Loucy (cell line): ENCODE results near the gene TPM4.

Source experiments
- H2AFZ ChIP-seq: fragments of 200-600 bp; sonication (generic); 2 replicates; pipeline ENCODE4 v1.6.0; 2016; ENCODE audit warnings: antibody characterized with exemption, mild to moderate bottlenecking, low read length, moderate library complexity
- H3F3A ChIP-seq: fragments of 200-600 bp; 2 replicates; pipeline ENCODE4 v1.6.0; 2016; ENCODE audit warnings: antibody characterized with exemption, low read depth, mild to moderate bottlenecking
- H3K27me3 ChIP-seq: fragments of 200-600 bp; sonication (generic); 2 replicates; pipeline ENCODE4 v1.6.1; 2014; ENCODE audit warnings: low read length, mild to moderate bottlenecking; ENCODE audit not compliant: insufficient read depth, poor library complexity, severe bottlenecking
- H3K36me3 ChIP-seq: fragments of 200-600 bp; sonication (generic); 2 replicates; pipeline ENCODE4 v1.6.1; 2016; ENCODE audit warnings: low read length; ENCODE audit not compliant: insufficient read depth
- H3K4me1 ChIP-seq: fragments of 200-600 bp; sonication (generic); 2 replicates; pipeline ENCODE4 v1.5.1; 2014; ENCODE audit warnings: low read length, mild to moderate bottlenecking; ENCODE audit not compliant: insufficient read depth, poor library complexity, severe bottlenecking
- H3K4me2 ChIP-seq: fragments of 200-600 bp; sonication (generic); 2 replicates; pipeline ENCODE4 v1.6.0; 2014; ENCODE audit warnings: antibody characterized with exemption, low read length, low read depth, mild to moderate bottlenecking; ENCODE audit not compliant: poor library complexity, severe bottlenecking
- H3K4me3 ChIP-seq: fragments of 200-600 bp; sonication (generic); 2 replicates; pipeline ENCODE4 v1.5.1; 2014; ENCODE audit warnings: low read length, mild to moderate bottlenecking, mixed read lengths; ENCODE audit not compliant: poor library complexity, severe bottlenecking
- H3K79me2 ChIP-seq: fragments of 200-600 bp; sonication (generic); 2 replicates; pipeline ENCODE4 v1.6.1; 2014; ENCODE audit warnings: low read length; ENCODE audit not compliant: insufficient read depth
- H3K9ac ChIP-seq: fragments of 200-600 bp; sonication (generic); 2 replicates; pipeline ENCODE4 v1.6.0; 2014; ENCODE audit warnings: mild to moderate bottlenecking, low read depth, low read length, moderate library complexity; ENCODE audit not compliant: poor library complexity, severe bottlenecking
- H3K9me2 ChIP-seq: fragments of 200-600 bp; sonication (generic); replicated peaks from 2 replicates; pipeline ENCODE4 v1.6.1; 2016; ENCODE audit warnings: low read depth, low read length, mixed read lengths
- H3K9me3 ChIP-seq: fragments of 200-600 bp; sonication (generic); 2 replicates; pipeline ENCODE4 v1.6.1; 2014; ENCODE audit warnings: mild to moderate bottlenecking, antibody characterized with exemption, low read length, low read depth; ENCODE audit not compliant: insufficient read depth
- H4K20me1 ChIP-seq: fragments of 200-600 bp; sonication (generic); 2 replicates; pipeline ENCODE4 v1.6.0; 2014; ENCODE audit warnings: antibody characterized with exemption, low read length, mild to moderate bottlenecking; ENCODE audit not compliant: insufficient read depth, poor library complexity, severe bottlenecking
- CTCF ChIP-seq: fragments of 200-600 bp; sonication (generic); conservative IDR thresholded peaks from 2 replicates; pipeline ENCODE4 v1.5.1; 2014; ENCODE audit warnings: mild to moderate bottlenecking, antibody characterized with exemption, low read length
- EZH2phosphoT487 ChIP-seq: fragments of 200-600 bp; IDR thresholded peaks from 2 replicates; pipeline ENCODE4 v1.6.1; 2018; ENCODE audit warnings: antibody characterized with exemption, mild to moderate bottlenecking, moderate library complexity, borderline replicate concordance

TPM4 gene

GRCh38 chr19:16111160-16111908 is 35.0 kb downstream of the TPM4 start, which contains the start of gene RAB8A:
Gene RAB8A (plus strand): TSS chr19:16111889. CDS start chr19:16111902, 13 bp downstream.
- TF ChIP-seq CTCF (peak; percentile 69), EZH2phosphoT487 (no peak)
- peak within 1 kb of the TSS; percentile 96 for H3K9ac ChIP-seq
- H4K20me1 ChIP-seq = peaks cover 36% of the 10 kb centered on the region
- H3K9me2 ChIP-seq = no peaks in the 10 kb centered on the region
- peak within 1 kb of the TSS; percentile 86 for H3K4me2 ChIP-seq
- peaks cover 54% of the 10 kb centered on the region for H3K79me2 ChIP-seq
- peaks cover 4% of the 10 kb centered on the region for H3K27me3 ChIP-seq
- H2AFZ ChIP-seq = peak within 1 kb of the TSS; percentile 53; the same call in 1 of the 2 replicates
- H3K36me3 ChIP-seq = no peaks in the 10 kb centered on the region; the same call in 1 of the 2 replicates
- peak within 1 kb of the TSS; percentile 91 for H3K4me3 ChIP-seq
- H3K9me3 ChIP-seq = no peaks in the 10 kb centered on the region
- H3K4me1 ChIP-seq = peaks cover 41% of the 10 kb centered on the region
- no peaks in the 10 kb centered on the region for H3F3A ChIP-seq

DNA sequence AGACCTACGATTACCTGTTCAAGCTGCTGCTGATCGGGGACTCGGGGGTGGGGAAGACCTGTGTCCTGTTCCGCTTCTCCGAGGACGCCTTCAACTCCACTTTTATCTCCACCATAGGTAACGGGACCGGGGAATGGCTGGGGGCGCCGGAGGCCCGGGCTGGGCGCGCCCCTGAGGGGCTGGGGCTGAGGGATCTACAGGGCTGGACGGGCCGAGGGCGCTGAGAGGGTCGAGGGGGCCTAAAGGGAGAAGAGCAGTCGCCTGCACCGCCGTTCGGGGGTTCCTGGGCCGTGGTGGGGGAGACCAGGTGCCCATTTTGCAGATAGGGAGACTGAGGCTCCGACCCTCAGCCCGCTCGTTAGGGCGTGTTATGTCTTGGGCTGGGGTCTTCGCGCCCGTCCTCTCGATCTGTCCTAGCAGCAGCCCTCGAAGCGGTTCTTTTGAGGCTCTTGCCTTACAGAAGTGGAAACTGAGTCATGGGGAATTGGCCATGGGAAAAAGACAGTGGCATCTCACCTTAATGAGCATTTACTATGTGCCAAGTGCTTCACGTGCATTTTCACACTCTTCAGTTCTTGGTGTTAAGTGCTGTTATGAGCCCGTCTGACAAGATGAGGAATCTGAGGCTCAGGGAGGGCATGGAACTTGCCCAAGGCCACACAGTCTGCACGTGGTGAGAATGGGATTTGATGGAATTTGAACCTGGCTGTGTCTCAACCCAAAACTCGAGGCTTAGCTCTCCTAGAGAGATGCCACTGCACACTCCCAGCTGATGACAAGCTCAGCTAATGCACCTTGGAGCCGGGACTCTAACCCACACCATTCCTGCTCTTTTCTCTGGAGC is 35.8 kb downstream of the TPM4 start:
- Histone ChIP-seq H4K20me1 (peaks cover 37% of the 10 kb centered on the region), H3K36me3 (no peaks in the 10 kb centered on the region; the same call in 1 of the 2 replicates), H3K4me3 (peak overlapping the region; percentile 91), H3K4me2 (peak overlapping the region; percentile 86), H3K9me3 (no peaks in the 10 kb centered on the region), H3K9me2 (no peaks in the 10 kb centered on the region), H3K27me3 (peaks cover 4% of the 10 kb centered on the region), H2AFZ (0 out of 2 replicates have a peak overlapping the region, but pooled peaks have one; percentile 50), H3K4me1 (peaks cover 47% of the 10 kb centered on the region), H3F3A (no peaks in the 10 kb centered on the region), H3K79me2 (peaks cover 62% of the 10 kb centered on the region), H3K9ac (peak overlapping the region; percentile 96)
- no peak for TF ChIP-seq CTCF
- no peak for TF ChIP-seq EZH2phosphoT487

DNA sequence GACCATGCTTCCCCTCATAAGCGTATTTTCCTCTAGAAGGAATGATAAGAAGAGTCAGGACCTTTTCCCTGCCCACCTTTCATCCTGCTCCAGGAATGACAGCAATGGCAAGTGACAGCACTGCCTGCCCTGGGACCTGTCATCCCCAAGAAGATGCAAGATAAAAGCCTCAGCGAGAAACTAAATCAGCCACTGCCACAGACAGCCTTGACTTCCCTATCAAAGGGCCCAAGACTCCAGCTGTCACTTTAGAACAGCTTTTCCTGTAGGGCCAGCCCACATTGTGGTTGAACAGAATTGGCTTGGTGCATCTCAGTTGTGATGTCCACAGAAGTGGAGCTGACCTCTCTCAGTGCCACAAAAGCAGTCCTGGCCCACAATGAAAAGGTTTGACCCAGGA is 36.5 kb downstream of the TPM4 start:
- Histone ChIP-seq H3K36me3 (no peaks in the 10 kb centered on the region; the same call in 1 of the 2 replicates), H3K4me1 (peaks cover 53% of the 10 kb centered on the region), H2AFZ (no peak overlapping the region), H3K27me3 (peaks cover 4% of the 10 kb centered on the region), H3K9ac (peak overlapping the region; percentile 96), H4K20me1 (peaks cover 37% of the 10 kb centered on the region), H3K9me2 (no peaks in the 10 kb centered on the region), H3K4me2 (peak overlapping the region; percentile 86), H3F3A (no peaks in the 10 kb centered on the region), H3K79me2 (peaks cover 68% of the 10 kb centered on the region), H3K9me3 (no peaks in the 10 kb centered on the region), H3K4me3 (peak overlapping the region; percentile 91)
- TF ChIP-seq CTCF = no peak
- TF ChIP-seq EZH2phosphoT487 = no peak
